PC-9 (cell line): ENCODE data around the gene CELSR2.

ENCODE experiments used
- EZH2 ChIP-seq: fragments of 200-600 bp; sonication (generic); IDR thresholded peaks from 2 replicates; pipeline ENCODE4 v1.8.0; 2017; ENCODE audit warnings: antibody characterized with exemption, low read depth
- TF ChIP-seq, protein P1 (sequence below): fragments of 200-600 bp; sonication (generic); conservative IDR thresholded peaks from 2 replicates; pipeline ENCODE4 v1.6.1; 2017; ENCODE audit warnings: mixed run types, antibody characterized with exemption, mild to moderate bottlenecking, moderate library complexity

DNA sequence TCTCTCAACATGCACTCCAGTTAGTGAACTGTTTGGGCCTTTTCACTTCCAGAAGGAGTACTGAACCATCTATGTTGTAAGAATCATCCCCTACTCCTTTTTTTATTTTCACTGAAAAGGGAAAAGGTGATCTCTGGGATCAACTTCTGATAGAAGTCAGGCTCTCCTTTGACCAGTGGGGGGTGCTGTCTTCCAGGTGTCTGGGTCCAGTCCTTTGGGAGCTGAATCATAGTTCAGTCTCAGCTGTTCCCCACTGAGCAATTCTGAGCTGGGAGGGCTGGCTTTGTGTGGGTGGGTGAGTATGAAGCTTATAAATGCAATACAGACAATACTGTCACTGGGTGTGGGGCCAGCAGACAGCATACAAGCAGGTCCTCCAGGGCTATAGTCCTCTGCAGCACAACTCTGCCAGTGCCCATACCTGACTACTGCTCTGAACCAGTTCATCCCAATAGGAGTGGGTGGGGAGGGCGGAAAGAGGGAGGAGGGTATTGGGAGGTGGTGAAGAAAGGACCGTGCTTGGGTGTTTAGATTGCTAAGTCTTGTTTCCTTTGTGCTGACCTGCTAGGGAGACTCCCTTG is 48.1 kb upstream of the CELSR2 start:
- TF ChIP-seq, protein P1, sequence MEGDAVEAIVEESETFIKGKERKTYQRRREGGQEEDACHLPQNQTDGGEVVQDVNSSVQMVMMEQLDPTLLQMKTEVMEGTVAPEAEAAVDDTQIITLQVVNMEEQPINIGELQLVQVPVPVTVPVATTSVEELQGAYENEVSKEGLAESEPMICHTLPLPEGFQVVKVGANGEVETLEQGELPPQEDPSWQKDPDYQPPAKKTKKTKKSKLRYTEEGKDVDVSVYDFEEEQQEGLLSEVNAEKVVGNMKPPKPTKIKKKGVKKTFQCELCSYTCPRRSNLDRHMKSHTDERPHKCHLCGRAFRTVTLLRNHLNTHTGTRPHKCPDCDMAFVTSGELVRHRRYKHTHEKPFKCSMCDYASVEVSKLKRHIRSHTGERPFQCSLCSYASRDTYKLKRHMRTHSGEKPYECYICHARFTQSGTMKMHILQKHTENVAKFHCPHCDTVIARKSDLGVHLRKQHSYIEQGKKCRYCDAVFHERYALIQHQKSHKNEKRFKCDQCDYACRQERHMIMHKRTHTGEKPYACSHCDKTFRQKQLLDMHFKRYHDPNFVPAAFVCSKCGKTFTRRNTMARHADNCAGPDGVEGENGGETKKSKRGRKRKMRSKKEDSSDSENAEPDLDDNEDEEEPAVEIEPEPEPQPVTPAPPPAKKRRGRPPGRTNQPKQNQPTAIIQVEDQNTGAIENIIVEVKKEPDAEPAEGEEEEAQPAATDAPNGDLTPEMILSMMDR = peak; percentile 92
- TF ChIP-seq EZH2 = no peak
